Peyer's patch (tissue), 4 donors: ENCODE data around the gene FANCM. TPM values are rescaled to one million over a fixed set of nuclear protein-coding genes. Genes with fewer than 3 reads are reported as not detected.

Experiments used
- DNase-seq, 3 donors: peaks; one replicate each; pipeline ENCODE4 v3.0.0-alpha.2; 2017 to 2019
- H3K27ac ChIP-seq, 4 donors: fragments of 200-600 bp; sonication (generic); one replicate each; pipeline ENCODE4 v1.5.1; 2016 to 2019
- H3K27me3 ChIP-seq, 2 donors: fragments of 200-600 bp; sonication (generic); one replicate each; pipeline ENCODE4 v1.5.1; 2019
- H3K36me3 ChIP-seq, 3 donors: fragments of 200-600 bp; sonication (generic); one replicate each; pipeline ENCODE4 v1.5.1; 2016 to 2019
- H3K4me1 ChIP-seq, 4 donors: fragments of 200-600 bp; sonication (generic); one replicate each; pipeline ENCODE4 v1.5.1; 2016 to 2019
- H3K4me3 ChIP-seq, 4 donors: fragments of 200-600 bp; sonication (generic); 1 replicate in 3 of 4; 2 replicates in 1 of 4; pipeline ENCODE4 v1.5.1; 2016 to 2019; ENCODE audit warnings: mild to moderate bottlenecking in 1 of 4
- H3K9me3 ChIP-seq, 4 donors: fragments of 200-600 bp; sonication (generic); one replicate each; pipeline ENCODE4 v1.5.1; 2016 to 2019; ENCODE audit warnings: mild to moderate bottlenecking in 1 of 4
- CTCF ChIP-seq, 6 experiments: fragments of 450-650 bp in 4 of 6; fragments of 200-600 bp in 2 of 6; sonication (generic) in 1 of 6; IDR thresholded peaks; one replicate each; pipeline ENCODE4 v1.5.1; 2017 to 2019; ENCODE audit warnings: antibody characterized with exemption in 6 of 6, mild to moderate bottlenecking in 3 of 6, moderate library complexity in 1 of 6
- POLR2A ChIP-seq, 2 donors: fragments of 450-650 bp; IDR thresholded peaks; one replicate each; pipeline ENCODE4 v1.5.1; 2017; ENCODE audit warnings: antibody characterized with exemption in 2 of 2, mild to moderate bottlenecking in 2 of 2, moderate library complexity in 2 of 2
- total RNA-seq, 4 donors: library from RNA; depleted of rRNA; stranded (reverse); fragments of >200 nt; gene quantifications; one replicate each; pipeline ENCODE4 v1.1.0, GENCODE V29; 2016

The FANCM gene
- 10 to 100 TPM in 2 of 4 donors, 1 to 10 TPM in 2; 7.3 to 18.2 (median 9.7) TPM for total RNA-seq

- peak within 1 kb of the TSS; percentile 51 to 79 (median 69) for H3K4me3 ChIP-seq
- peak within 1 kb of the TSS; percentile 70 to 88 (median 85) for H3K27ac ChIP-seq
- TF ChIP-seq POLR2A (IDR thresholded peaks at IDR 0.05), result no peak
- no peak for TF ChIP-seq CTCF (IDR thresholded peaks at IDR 0.05)
- no peaks in the 10 kb centered on the region for H3K36me3 ChIP-seq
- H3K27me3 ChIP-seq, result no peaks in the 10 kb centered on the region
- H3K4me1 ChIP-seq, result peaks cover 0 to 24% (median 8%) of the 10 kb centered on the region in 4 donors
- no peaks in the 10 kb centered on the region for H3K9me3 ChIP-seq
- DNase-seq, result peak; percentile 80 to 96 (median 87)
Observed at GRCh38 chr14:45135659-45136395, at the start of gene FANCM. FANCM (plus strand) TSS chr14:45135930; CDS start chr14:45136032, 102 bp downstream.

- Histone ChIP-seq H3K36me3 (no peaks in the 10 kb centered on the region), H3K4me3 (no peak overlapping the region), H3K9me3 (no peaks in the 10 kb centered on the region), H3K27ac (no peak overlapping the region), H3K27me3 (no peaks in the 10 kb centered on the region), H3K4me1 (peaks cover 0 to 47% (median 7%) of the 10 kb centered on the region in 4 donors)
- TF ChIP-seq CTCF (IDR thresholded peaks at IDR 0.05) (no peak), POLR2A (IDR thresholded peaks at IDR 0.05) (no peak)
- no peak for DNase-seq
Observed at GRCh38 chr14:45089813-45090212, 45.9 kb upstream of the FANCM start.

- Histone ChIP-seq H3K27ac (no peak overlapping the region), H3K4me3 (no peak overlapping the region), H3K9me3 (no peaks in the 10 kb centered on the region), H3K4me1 (peaks cover 0 to 37% (median 3%) of the 10 kb centered on the region in 4 donors), H3K36me3 (peaks cover 0 to 9% (median 0%) of the 10 kb centered on the region in 3 donors), H3K27me3 (no peaks in the 10 kb centered on the region)
- no peak for TF ChIP-seq CTCF (IDR thresholded peaks at IDR 0.05)
- TF ChIP-seq POLR2A (IDR thresholded peaks at IDR 0.05), result no peak
- no peak for DNase-seq
Observed at GRCh38 chr14:45091710-45092109, 44.0 kb upstream of the FANCM start.

GRCh38 chr14:45094275-45094674, 41.5 kb upstream of the FANCM start:
- Histone ChIP-seq H3K4me3 (no peak overlapping the region), H3K36me3 (peaks cover 0 to 27% (median 0%) of the 10 kb centered on the region in 3 donors), H3K27me3 (no peaks in the 10 kb centered on the region), H3K27ac (no peak overlapping the region), H3K4me1 (peaks cover 0 to 17% (median 3%) of the 10 kb centered on the region in 4 donors), H3K9me3 (no peaks in the 10 kb centered on the region)
- no peak for DNase-seq
- TF ChIP-seq CTCF (IDR thresholded peaks at IDR 0.05), result no peak
- no peak for TF ChIP-seq POLR2A (IDR thresholded peaks at IDR 0.05)

GRCh38 chr14:45095143-45095542, 40.6 kb upstream of the FANCM start:
- peaks cover 0 to 36% (median 0%) of the 10 kb centered on the region in 3 donors for H3K36me3 ChIP-seq
- H3K4me3 ChIP-seq, result no peak overlapping the region
- H3K9me3 ChIP-seq, result no peaks in the 10 kb centered on the region
- no peak overlapping the region for H3K27ac ChIP-seq
- peaks cover 0 to 8% (median 0%) of the 10 kb centered on the region in 4 donors for H3K4me1 ChIP-seq
- TF ChIP-seq CTCF (IDR thresholded peaks at IDR 0.05) (no peak), POLR2A (IDR thresholded peaks at IDR 0.05) (no peak)
- DNase-seq, result no peak
- no peaks in the 10 kb centered on the region for H3K27me3 ChIP-seq
